Measurements from ENCODE around the gene TESK2.
"Not testable (repeated sequence)": the region's sequence is repeated elsewhere in the genome, so short reads cannot be mapped to it uniquely, and the experiment has no call there.

Gene TESK2

DNA sequence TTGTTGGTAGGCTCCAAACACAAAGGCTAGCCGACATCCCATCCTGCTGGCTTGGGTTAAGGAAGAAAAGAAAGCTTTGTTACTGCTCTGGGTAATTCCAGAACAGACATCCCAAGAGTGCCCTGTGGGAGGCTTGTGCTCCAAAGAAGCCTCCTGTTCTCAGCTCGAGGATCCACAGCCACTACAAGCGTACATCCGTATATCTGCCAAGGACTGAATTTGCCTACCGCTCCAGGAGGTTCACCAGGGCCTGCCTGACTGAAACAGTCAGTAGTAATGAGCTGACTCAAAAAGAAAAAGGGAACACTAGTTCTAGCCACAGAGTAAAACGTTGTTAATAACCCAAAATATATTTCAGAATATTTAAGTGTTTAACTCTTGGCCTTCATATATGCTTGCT, 125.9 kb downstream of the TESK2 start:
- Histone ChIP-seq H3K4me3 (replicated peaks; ENCODE audit: low read depth, low read length) (no peak overlapping the region), H3K27me3 (replicated peaks; ENCODE audit: control insufficient read depth, insufficient read depth, low read length) (no peaks in the 10 kb centered on the region), H3K36me3 (ENCODE audit: control insufficient read depth, insufficient read depth, low read length) (no peaks in the 10 kb centered on the region)
- DNase-seq (ENCODE audit: extremely low read depth, insufficient read length): no peak
- TF ChIP-seq, protein P1, sequence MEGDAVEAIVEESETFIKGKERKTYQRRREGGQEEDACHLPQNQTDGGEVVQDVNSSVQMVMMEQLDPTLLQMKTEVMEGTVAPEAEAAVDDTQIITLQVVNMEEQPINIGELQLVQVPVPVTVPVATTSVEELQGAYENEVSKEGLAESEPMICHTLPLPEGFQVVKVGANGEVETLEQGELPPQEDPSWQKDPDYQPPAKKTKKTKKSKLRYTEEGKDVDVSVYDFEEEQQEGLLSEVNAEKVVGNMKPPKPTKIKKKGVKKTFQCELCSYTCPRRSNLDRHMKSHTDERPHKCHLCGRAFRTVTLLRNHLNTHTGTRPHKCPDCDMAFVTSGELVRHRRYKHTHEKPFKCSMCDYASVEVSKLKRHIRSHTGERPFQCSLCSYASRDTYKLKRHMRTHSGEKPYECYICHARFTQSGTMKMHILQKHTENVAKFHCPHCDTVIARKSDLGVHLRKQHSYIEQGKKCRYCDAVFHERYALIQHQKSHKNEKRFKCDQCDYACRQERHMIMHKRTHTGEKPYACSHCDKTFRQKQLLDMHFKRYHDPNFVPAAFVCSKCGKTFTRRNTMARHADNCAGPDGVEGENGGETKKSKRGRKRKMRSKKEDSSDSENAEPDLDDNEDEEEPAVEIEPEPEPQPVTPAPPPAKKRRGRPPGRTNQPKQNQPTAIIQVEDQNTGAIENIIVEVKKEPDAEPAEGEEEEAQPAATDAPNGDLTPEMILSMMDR (IDR thresholded peaks at IDR 0.05; ENCODE audit: insufficient read depth, low read length, poor library complexity, severe bottlenecking): no peak

DNA sequence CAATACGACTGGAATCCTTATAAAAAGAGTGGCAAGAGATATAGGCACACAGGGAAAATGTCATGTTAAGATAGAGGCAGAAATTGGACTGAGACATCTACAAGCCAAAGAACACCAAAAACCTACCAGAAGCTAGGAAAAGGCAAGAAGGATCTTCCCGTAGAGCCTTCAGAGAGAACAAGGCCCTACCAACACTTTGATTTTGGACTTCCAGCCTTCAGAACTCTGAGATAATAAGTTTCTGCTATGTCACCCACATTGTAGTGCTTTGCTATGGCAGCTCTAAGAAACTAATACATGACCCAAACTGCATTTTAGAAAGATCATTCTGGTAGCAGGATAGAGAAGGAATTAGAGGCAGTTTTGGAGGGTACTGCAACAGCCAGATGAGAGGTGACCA, 126.7 kb downstream of the TESK2 start:
- H3K36me3 ChIP-seq (ENCODE audit: control insufficient read depth, insufficient read depth, low read length): no peaks in the 10 kb centered on the region
- H3K4me3 ChIP-seq (replicated peaks; ENCODE audit: low read depth, low read length): no peak overlapping the region
- TF ChIP-seq, protein P1 (IDR thresholded peaks at IDR 0.05; ENCODE audit: insufficient read depth, low read length, poor library complexity, severe bottlenecking): no peak
- no peak for DNase-seq (ENCODE audit: extremely low read depth, insufficient read length)
- H3K27me3 ChIP-seq (replicated peaks; ENCODE audit: control insufficient read depth, insufficient read depth, low read length): no peaks in the 10 kb centered on the region

DNA sequence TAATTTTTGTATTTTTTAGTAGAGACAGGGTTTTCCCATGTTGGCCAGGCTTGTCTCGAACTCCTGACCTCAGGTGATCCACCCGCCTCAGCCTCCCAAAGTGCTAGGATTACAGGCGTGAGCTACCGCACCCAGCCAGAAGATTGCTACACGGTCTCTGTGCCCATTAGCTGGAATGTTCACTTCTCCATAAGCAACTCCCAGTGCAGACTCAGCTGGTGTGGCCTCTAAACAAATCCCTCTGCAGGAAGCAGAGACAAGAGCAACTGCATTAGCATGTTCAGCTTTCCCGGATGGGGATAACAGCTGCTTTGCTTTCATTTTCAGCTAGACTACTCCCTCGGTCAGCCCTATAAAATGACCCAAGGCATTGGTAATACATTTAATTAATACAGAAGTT, 130.0 kb downstream of the TESK2 start:
- not testable (repeated sequence) for DNase-seq (ENCODE audit: extremely low read depth, insufficient read length); H3K36me3 ChIP-seq (ENCODE audit: control insufficient read depth, insufficient read depth, low read length); H3K27me3 ChIP-seq (replicated peaks; ENCODE audit: control insufficient read depth, insufficient read depth, low read length); H3K4me3 ChIP-seq (replicated peaks; ENCODE audit: low read depth, low read length)

DNA sequence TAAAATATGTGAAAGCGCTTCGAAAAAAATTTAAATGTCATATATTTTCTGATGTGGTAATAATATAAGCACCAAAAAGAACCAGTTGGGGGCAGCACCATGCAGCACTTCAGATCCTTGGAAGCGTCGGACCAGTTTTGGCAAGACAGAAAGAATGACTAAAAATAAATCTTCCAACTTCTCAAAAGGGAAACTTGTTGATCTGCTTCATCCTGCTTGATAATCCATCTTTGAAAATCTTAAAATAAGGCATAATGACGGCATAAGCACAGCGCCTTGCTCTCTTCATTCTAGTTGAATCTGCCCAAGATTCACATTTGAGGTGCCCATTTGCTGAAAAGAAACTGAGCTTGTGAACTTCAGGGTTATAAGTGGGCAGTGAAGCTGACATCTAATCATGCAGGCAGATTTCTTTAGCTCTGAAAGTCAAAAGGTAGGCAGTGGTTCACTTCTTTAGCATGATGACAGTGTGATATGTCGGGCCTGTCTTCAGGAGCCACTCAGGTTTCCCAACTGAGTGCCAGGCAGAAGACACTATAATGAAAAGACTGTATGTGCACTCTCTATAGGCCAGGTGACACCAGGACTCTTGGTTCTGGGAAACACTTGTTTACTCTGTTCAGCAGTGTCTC, 131.0 kb downstream of the TESK2 start:
- no peak overlapping the region for H3K4me3 ChIP-seq (replicated peaks; ENCODE audit: low read depth, low read length)
- TF ChIP-seq, protein P1 (IDR thresholded peaks at IDR 0.05; ENCODE audit: insufficient read depth, low read length, poor library complexity, severe bottlenecking): peak; percentile 46
- no peaks in the 10 kb centered on the region for H3K36me3 ChIP-seq (ENCODE audit: control insufficient read depth, insufficient read depth, low read length)
- no peaks in the 10 kb centered on the region for H3K27me3 ChIP-seq (replicated peaks; ENCODE audit: control insufficient read depth, insufficient read depth, low read length)
- DNase-seq (ENCODE audit: extremely low read depth, insufficient read length): no peak

DNA sequence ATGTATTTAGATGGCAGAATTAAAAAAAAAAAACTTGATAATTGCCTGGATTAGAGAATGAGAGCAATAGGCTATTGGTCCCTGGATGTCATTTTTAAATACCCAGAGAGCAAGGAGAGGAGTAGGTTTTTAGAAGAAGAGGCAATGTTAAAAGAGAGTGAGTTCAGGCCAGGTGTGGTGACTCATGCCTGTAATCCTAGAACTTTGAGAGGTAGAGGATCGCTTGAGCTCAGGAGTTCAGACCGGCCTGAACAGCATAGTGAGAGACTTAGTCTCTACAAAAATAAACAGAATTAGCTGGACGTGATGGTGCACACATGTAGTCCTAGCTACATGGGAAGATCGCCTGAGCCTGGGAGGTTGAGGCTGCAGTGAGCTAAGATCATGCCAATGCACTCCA, 134.8 kb downstream of the TESK2 start:
- no peak overlapping the region for H3K4me3 ChIP-seq (replicated peaks; ENCODE audit: low read depth, low read length)
- no peaks in the 10 kb centered on the region for H3K36me3 ChIP-seq (ENCODE audit: control insufficient read depth, insufficient read depth, low read length)
- TF ChIP-seq, protein P1 (IDR thresholded peaks at IDR 0.05; ENCODE audit: insufficient read depth, low read length, poor library complexity, severe bottlenecking): no peak
- no peak for DNase-seq (ENCODE audit: extremely low read depth, insufficient read length)
- no peaks in the 10 kb centered on the region for H3K27me3 ChIP-seq (replicated peaks; ENCODE audit: control insufficient read depth, insufficient read depth, low read length)

DNA sequence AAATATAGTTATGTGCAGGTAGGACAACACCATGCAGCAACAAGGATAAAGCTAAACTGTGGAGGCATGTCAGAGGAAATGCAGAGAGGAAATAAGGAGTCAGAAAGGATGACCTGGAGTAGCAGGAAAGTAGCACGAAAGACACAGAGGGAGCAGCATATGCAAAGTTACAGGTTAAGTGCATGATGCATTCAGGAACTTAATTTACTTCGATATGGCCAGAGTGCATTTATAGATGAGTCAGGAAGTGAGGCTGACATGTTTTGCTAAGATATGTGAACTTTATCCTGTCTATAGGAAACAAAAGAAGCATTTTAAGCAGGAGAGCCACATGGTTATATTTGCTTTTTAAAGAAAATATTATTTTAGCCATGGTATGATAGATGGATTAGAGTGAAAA, 135.3 kb downstream of the TESK2 start:
- H3K4me3 ChIP-seq (replicated peaks; ENCODE audit: low read depth, low read length): no peak overlapping the region

More for the DNA sequence above, 135.3 kb downstream of the TESK2 start:
- no peaks in the 10 kb centered on the region for H3K27me3 ChIP-seq (replicated peaks; ENCODE audit: control insufficient read depth, insufficient read depth, low read length)
- no peak for DNase-seq (ENCODE audit: extremely low read depth, insufficient read length)
- no peaks in the 10 kb centered on the region for H3K36me3 ChIP-seq (ENCODE audit: control insufficient read depth, insufficient read depth, low read length)
- TF ChIP-seq, protein P1 (IDR thresholded peaks at IDR 0.05; ENCODE audit: insufficient read depth, low read length, poor library complexity, severe bottlenecking): no peak
